Endothelial cell of umbilical vein (primary cell): ENCODE data around the gene ADAMTSL2.

ENCODE experiments used
- EZH2 ChIP-seq: IDR thresholded peaks from 2 replicates; pipeline ENCODE4 v1.6.1; 2012; ENCODE audit warnings: borderline replicate concordance, low read depth, mild to moderate bottlenecking, moderate library complexity, low read length, inconsistent platforms; ENCODE audit not compliant: severe bottlenecking
- TF ChIP-seq, protein P1 (sequence below), 2 donors: IDR thresholded peaks; 1 replicate in 1 of 2; 2 replicates in 1 of 2; pipeline ENCODE4 v1.5.1; 2011; ENCODE audit warnings: low read length in 2 of 2, mild to moderate bottlenecking in 2 of 2, moderate library complexity in 2 of 2, control low read depth in 1 of 2, inconsistent platforms in 1 of 2, low read depth in 1 of 2; ENCODE audit not compliant: insufficient read depth in 1 of 2; ENCODE audit errors: extremely low read depth in 1 of 2

DNA sequence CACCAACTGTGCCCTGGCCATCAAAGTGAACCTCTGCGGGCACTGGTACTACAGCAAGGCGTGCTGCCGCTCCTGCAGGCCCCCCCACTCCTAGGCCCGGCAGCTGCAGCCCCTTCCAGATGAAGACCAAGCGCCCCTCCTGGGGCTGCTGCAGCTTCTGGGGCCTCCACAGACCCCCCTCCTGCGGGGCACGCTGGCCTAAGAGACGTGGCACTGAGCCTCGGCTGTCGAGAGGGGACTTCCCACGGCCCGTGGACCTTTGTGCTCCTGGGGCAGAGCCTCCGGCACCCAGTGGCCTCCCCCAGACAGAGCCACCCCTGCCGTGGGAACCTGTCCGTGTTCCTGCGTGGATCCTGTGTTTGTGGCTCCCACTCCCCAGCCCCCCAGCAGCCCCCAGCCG is 40.3 kb downstream of the ADAMTSL2 start:
- TF ChIP-seq, protein P1, sequence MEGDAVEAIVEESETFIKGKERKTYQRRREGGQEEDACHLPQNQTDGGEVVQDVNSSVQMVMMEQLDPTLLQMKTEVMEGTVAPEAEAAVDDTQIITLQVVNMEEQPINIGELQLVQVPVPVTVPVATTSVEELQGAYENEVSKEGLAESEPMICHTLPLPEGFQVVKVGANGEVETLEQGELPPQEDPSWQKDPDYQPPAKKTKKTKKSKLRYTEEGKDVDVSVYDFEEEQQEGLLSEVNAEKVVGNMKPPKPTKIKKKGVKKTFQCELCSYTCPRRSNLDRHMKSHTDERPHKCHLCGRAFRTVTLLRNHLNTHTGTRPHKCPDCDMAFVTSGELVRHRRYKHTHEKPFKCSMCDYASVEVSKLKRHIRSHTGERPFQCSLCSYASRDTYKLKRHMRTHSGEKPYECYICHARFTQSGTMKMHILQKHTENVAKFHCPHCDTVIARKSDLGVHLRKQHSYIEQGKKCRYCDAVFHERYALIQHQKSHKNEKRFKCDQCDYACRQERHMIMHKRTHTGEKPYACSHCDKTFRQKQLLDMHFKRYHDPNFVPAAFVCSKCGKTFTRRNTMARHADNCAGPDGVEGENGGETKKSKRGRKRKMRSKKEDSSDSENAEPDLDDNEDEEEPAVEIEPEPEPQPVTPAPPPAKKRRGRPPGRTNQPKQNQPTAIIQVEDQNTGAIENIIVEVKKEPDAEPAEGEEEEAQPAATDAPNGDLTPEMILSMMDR (IDR thresholded peaks at IDR 0.05; ENCODE audit: extremely low read depth in 1 of 2, insufficient read depth in 1 of 2, low read depth in 1 of 2, low read length in 2 of 2): no peak
- TF ChIP-seq EZH2: no peak
